H9 (cell line): ENCODE measurements around the gene ANKRD28. TPM values are rescaled to one million over a fixed set of nuclear protein-coding genes. Genes with fewer than 3 reads are reported as not detected.

Experiments used
- microRNA-seq: library from miRNA; unstranded; fragments of <30 nt; microRNA quantifications from one replicate; pipeline ENCODE4, GENCODE V29; 2020; ENCODE audit warnings: borderline microRNAs expressed
- total RNA-seq: library from RNA; stranded (reverse); gene quantifications from 2 replicates; pipeline ENCODE4 v1.2.1, GENCODE V29; 2021

The ANKRD28 gene
- total RNA-seq, 1 experiment from 2014 or later: 59.0 TPM

Small RNA genes within 50 kb of the gene (microRNA-seq; reads per million reads assigned to microRNA genes)
- not detected for gene MIR3134

Other genes with a start within 250 kb of the ANKRD28 start
- 48.9 and 52.6 TPM in 2 replicates for gene HACL1, start 196.4 kb downstream of the ANKRD28 start, total RNA-seq
- gene BTD, start 196.2 kb downstream of the ANKRD28 start, total RNA-seq: 21.5 and 23.3 TPM in 2 replicates